SK-N-MC (cell line): ENCODE results near the gene VPS37B.

Experiments used
- DNase-seq: peaks from one replicate; pipeline ENCODE4 v3.0.0-alpha.2; 2011; ENCODE audit warnings: low read depth, low spot score
- H3K27ac ChIP-seq: fragments of 200-600 bp; sonication (generic); 2 replicates; pipeline ENCODE4 v1.5.1; 2016; ENCODE audit warnings: mixed run types
- H3K36me3 ChIP-seq: fragments of 200-600 bp; sonication (generic); 2 replicates; pipeline ENCODE4 v1.6.1; 2017; ENCODE audit warnings: antibody characterized with exemption, low read length, mixed read lengths; ENCODE audit not compliant: insufficient read depth
- H3K4me3 ChIP-seq: fragments of 200-600 bp; sonication (generic); 2 replicates; pipeline ENCODE4 v1.5.1; 2016
- H3K9ac ChIP-seq: fragments of 200-600 bp; sonication (generic); 2 replicates; pipeline ENCODE4 v1.8.0; 2017; ENCODE audit warnings: mixed run types, mixed read lengths; ENCODE audit not compliant: insufficient read length
- H3K9me3 ChIP-seq: fragments of 200-600 bp; sonication (generic); 2 replicates; pipeline ENCODE4 v1.6.1; 2017; ENCODE audit warnings: low read depth, mild to moderate bottlenecking, antibody characterized with exemption, low read length, moderate library complexity, mixed read lengths
- EZH2 ChIP-seq: fragments of 200-600 bp; sonication (generic); IDR thresholded peaks from one replicate; pipeline ENCODE4 v1.6.1; 2017; ENCODE audit warnings: antibody characterized with exemption
- FOXP2 ChIP-seq: optimal IDR thresholded peaks from 2 replicates; pipeline ENCODE3; 2011; ENCODE audit warnings: mild to moderate bottlenecking, moderate library complexity; ENCODE audit not compliant: insufficient read depth; ENCODE audit errors: extremely low read length, control extremely low read depth
- POLR2AphosphoS5 ChIP-seq: IDR thresholded peaks from 2 replicates; pipeline ENCODE4 v1.6.1; 2012; ENCODE audit warnings: mild to moderate bottlenecking, low read depth, low read length, borderline replicate concordance

The VPS37B gene

DNA sequence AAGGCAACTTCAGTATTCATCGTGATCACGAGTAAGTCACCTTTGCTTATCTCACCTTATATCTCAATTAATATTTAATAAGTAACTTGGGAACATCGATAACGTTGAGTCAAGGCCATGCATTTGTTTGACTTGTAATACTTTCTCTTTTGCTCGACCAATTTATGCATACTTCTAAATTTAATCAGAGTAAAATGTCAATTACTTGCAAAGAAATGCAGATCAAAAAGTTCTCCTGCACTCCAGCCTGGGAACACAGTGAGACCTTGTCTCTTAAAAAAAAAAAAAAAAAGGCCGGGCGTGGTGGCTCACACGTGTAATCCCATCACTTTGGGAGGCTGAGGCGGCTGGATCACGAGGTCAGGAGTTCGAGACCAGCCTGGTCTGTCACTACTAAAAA lies 72.5 kb downstream of the VPS37B start:
- H3K27ac ChIP-seq: no peak overlapping the region
- no peaks in the 10 kb centered on the region for H3K36me3 ChIP-seq
- no peaks in the 10 kb centered on the region for H3K9me3 ChIP-seq
- TF ChIP-seq POLR2AphosphoS5 (no peak), FOXP2 (no peak), EZH2 (no peak)
- H3K9ac ChIP-seq: no peak overlapping the region
- H3K4me3 ChIP-seq: no peak overlapping the region
- no peak for DNase-seq

DNA sequence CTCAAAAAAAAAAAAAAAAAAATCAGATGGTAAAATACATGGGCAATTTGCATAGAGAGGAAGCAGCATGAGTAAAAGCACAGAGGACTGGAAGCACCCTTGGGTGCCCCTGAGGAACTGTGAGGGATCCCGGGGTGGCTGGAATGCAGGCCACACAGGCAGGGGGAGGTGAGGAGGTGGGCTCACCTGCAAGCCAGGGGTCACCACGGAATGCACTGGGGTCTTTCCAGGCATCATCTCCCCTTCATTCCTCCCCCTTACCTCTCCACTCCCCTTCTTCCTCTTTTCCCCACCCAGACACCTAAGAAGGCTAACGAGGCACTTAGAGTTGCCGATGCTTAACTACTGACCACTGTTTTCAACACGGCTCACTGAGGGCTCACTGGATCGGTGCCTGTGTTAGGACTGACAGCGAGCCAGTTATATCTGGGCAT lies 75.1 kb downstream of the VPS37B start:
- no peak overlapping the region for H3K27ac ChIP-seq
- no peak overlapping the region for H3K4me3 ChIP-seq

DNA sequence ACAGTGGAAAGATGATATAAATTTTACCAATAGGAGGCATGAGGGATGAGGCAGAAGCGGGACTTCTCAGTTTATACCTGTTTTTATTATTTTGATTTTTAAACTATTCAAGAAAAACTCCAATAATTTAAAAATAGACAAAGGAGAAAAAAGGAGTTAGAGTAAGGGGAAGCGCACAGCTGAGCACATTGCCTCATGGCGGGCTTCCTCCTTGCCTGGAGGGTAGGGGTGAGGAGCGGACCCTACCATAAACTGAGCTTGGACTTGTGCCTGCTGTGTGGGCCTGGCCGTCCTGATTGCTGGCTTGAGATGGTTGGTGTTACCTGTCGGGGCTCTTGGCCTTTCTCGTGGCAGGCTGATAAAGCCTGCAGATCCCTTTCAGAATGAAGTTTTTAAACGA lies 75.8 kb downstream of the VPS37B start:
- Histone ChIP-seq H3K9ac (no peak overlapping the region), H3K4me3 (no peak overlapping the region), H3K9me3 (no peaks in the 10 kb centered on the region), H3K36me3 (no peaks in the 10 kb centered on the region), H3K27ac (no peak overlapping the region)
- no peak for DNase-seq
- no peak for TF ChIP-seq POLR2AphosphoS5

More for the DNA sequence above, 75.1 kb downstream of the VPS37B start:
- no peaks in the 10 kb centered on the region for H3K9me3 ChIP-seq
- H3K36me3 ChIP-seq: no peaks in the 10 kb centered on the region
- no peak for DNase-seq
- no peak overlapping the region for H3K9ac ChIP-seq
- TF ChIP-seq EZH2: no peak
- TF ChIP-seq POLR2AphosphoS5: no peak
- no peak for TF ChIP-seq FOXP2

DNA sequence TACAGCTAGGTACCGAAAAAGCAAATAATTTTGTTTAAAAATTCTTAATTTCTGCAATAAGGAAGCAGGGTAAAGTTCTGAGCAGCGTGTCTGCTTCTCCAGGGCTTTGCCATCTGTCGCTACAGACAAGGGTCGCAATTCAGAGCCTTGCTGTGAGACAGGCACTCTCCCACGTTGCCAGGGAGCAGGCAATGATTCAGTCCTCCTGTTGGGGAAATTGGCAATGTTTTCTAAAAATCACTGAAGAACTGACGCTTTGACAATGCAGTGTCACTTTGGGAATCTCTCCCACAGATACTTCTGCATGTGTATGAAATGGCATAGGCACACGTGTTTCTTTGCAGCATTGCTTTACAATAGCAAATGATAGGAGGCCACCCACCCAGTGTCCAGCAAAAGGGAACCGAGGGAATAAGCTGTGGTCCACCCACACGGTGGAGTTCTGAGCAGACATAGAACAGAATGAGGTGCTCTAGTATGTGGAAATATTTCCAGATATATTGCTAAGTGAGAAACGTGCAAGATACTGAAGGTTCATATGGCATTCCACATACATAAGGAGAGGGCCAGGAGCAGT lies 76.6 kb downstream of the VPS37B start:
- H3K4me3 ChIP-seq: no peak overlapping the region
- no peak for DNase-seq
- H3K9ac ChIP-seq: no peak overlapping the region
- H3K27ac ChIP-seq: no peak overlapping the region
- TF ChIP-seq POLR2AphosphoS5: no peak
- TF ChIP-seq FOXP2: no peak
- TF ChIP-seq EZH2: no peak
- no peaks in the 10 kb centered on the region for H3K9me3 ChIP-seq
- no peaks in the 10 kb centered on the region for H3K36me3 ChIP-seq
